Prostate gland (tissue), 2 donors: ENCODE measurements around the gene SLC25A13. TPM values are rescaled to one million over a fixed set of nuclear protein-coding genes. Genes with fewer than 3 reads are reported as not detected.

Experiments
- DNase-seq: peaks from one replicate; pipeline ENCODE4 v3.0.0-alpha.2; 2019; ENCODE audit warnings: low spot score
- H3K27ac ChIP-seq, 2 donors: fragments of 200-600 bp; sonication (generic); 2 replicates each; pipeline ENCODE4 v1.5.1; 2017 to 2019
- H3K27me3 ChIP-seq: fragments of 200-600 bp; sonication (generic); replicated peaks from 2 replicates; pipeline ENCODE4 v1.5.1; 2019; ENCODE audit not compliant: insufficient read depth
- H3K36me3 ChIP-seq, 2 donors: fragments of 200-600 bp; sonication (generic); 1 replicate in 1 of 2; 2 replicates in 1 of 2; pipeline versions ENCODE4 v1.5.1 to v1.8.1; 2017 to 2019
- H3K4me1 ChIP-seq: fragments of 200-600 bp; sonication (generic); replicated peaks from 2 replicates; pipeline ENCODE4 v1.5.1; 2019
- H3K4me3 ChIP-seq, 2 donors: fragments of 200-600 bp; sonication (generic); 2 replicates each; pipeline ENCODE4 v1.5.1; 2017 to 2019
- H3K9me3 ChIP-seq: fragments of 200-600 bp; sonication (generic); 2 replicates; pipeline ENCODE4 v1.5.1; 2017
- CTCF ChIP-seq, 4 experiments: fragments of 200-600 bp in 2 of 4; fragments of 450-650 bp in 2 of 4; sonication (generic) in 2 of 4; IDR thresholded peaks; 1 replicate in 3 of 4; 2 replicates in 1 of 4; pipeline ENCODE4 v1.5.1; 2016 to 2019; ENCODE audit warnings: antibody characterized with exemption in 4 of 4, mild to moderate bottlenecking in 2 of 4, moderate library complexity in 2 of 4
- POLR2A ChIP-seq: fragments of 450-650 bp; IDR thresholded peaks from one replicate; pipeline ENCODE4 v1.6.1; 2016; ENCODE audit warnings: antibody characterized with exemption, mild to moderate bottlenecking
- POLR2AphosphoS5 ChIP-seq: sonication (generic); formaldehyde crosslinking; IDR thresholded peaks from one replicate; pipeline ENCODE4 v1.6.1; 2017; ENCODE audit warnings: antibody characterized with exemption
- WGBS: methylation state at CpG from one replicate; pipeline ENCODE4 v1.1.5; 2018; 5-methylcytosine and 5-hydroxymethylcytosine counted together
- intact Hi-C: fragments of 100-400 bp; cut with DNase I; formaldehyde crosslinking; loops from one replicate; pipeline ENCODE4 v1.14.2; 2022
- microRNA counts, 2 donors: library from miRNA; unstranded; fragments of <30 nt; microRNA quantifications; one replicate each; lab custom pipeline; 2016 to 2017
- microRNA-seq: library from miRNA; unstranded; fragments of <30 nt; microRNA quantifications from one replicate; pipeline ENCODE4, GENCODE V29; 2016
- small RNA-seq, 2 donors: library from RNA; depleted of rRNA; stranded (forward); fragments of <200 nt; gene quantifications; one replicate each; pipeline ENCODE3, GENCODE V24; 2016
- total RNA-seq, 2 donors: library from RNA; depleted of rRNA; stranded (reverse); fragments of >200 nt; gene quantifications; one replicate each; pipeline ENCODE4 v1.1.0, GENCODE V29; 2016

Gene SLC25A13
- total RNA-seq, 2 donors from 2014 or later: 14.4 to 41.6 TPM

- intact Hi-C loops: loop anchor here (2.0 to 10.0 kb wide), 2 partner anchors 161 to 951 kb away; no protein-coding TSS in a partner anchor
- Histone ChIP-seq H3K4me1 (no peaks in the 10 kb centered on the region), H3K9me3 (no peaks in the 10 kb centered on the region), H3K27me3 (no peaks in the 10 kb centered on the region), H3K36me3 (no peaks in the 10 kb centered on the region), H3K4me3 (peak overlapping the region; percentile 22 to 34), H3K27ac (no peak overlapping the region)
- peak; percentile 45 for DNase-seq
- TF ChIP-seq POLR2AphosphoS5: no peak
- no peak for TF ChIP-seq POLR2A
- TF ChIP-seq CTCF (IDR thresholded peaks at IDR 0.05): peak; percentile 58 to 74 (median 66)
- WGBS: under 1% methylated on average over 47 of the region's 47 CpGs
Observed at GRCh38 chr7:96075510-96076349, 246.2 kb downstream of the SLC25A13 start.

- Histone ChIP-seq H3K36me3 (no peaks in the 10 kb centered on the region), H3K27ac (no peak overlapping the region), H3K9me3 (no peaks in the 10 kb centered on the region), H3K4me1 (no peaks in the 10 kb centered on the region), H3K4me3 (no peak overlapping the region), H3K27me3 (no peaks in the 10 kb centered on the region)
- intact Hi-C loops: loop anchor here (10.0 kb wide), 1 partner anchor 160 kb away; no protein-coding TSS in a partner anchor
- TF ChIP-seq POLR2A: no peak
- TF ChIP-seq POLR2AphosphoS5: no peak
- no peak for TF ChIP-seq CTCF (IDR thresholded peaks at IDR 0.05)
- WGBS: 70% methylated on average over 1 of the region's 1 CpG
- DNase-seq: no peak
Observed at GRCh38 chr7:96074871-96075270, 247.0 kb downstream of the SLC25A13 start.

MicroRNAs within 50 kb of the gene (microRNA counts, 767-probe panel; counts per million panel counts)
- 0 to 431 counts per million in 2 donors for microRNA hsa-miR-591 (lab: Ali Mortazavi, UCI)

Small RNA genes lying within 50 kb of the gene (microRNA-seq; reads per million reads assigned to microRNA genes)
- not detected for gene MIR591

Small RNA genes lying within 50 kb of the gene (small RNA-seq; reads per million reads assigned to genes)
- gene AC084368.1: 0 reads per million in 2 donors
- gene MIR591: 0 reads per million in 2 donors
- gene RNU6-364P: 0 reads per million in 2 donors
- gene RNU6-532P: 0 reads per million in 2 donors
